Neural cell (in vitro differentiated cells): ENCODE data around the gene SULF2. TPM values are rescaled to one million over a fixed set of nuclear protein-coding genes. Genes with fewer than 3 reads are reported as not detected.

ENCODE experiments used
- H2AFZ ChIP-seq: fragments of 200-600, 300-800 bp; sonication (generic), shearing (Covaris generic); 2 replicates; pipeline ENCODE4 v1.6.0; 2014; ENCODE audit warnings: low read depth, mild to moderate bottlenecking, antibody characterized with exemption, low read length, moderate library complexity
- H3F3A ChIP-seq: fragments of 200-600 bp; shearing (Covaris generic); 2 replicates; pipeline ENCODE4 v1.6.1; 2016; ENCODE audit warnings: mild to moderate bottlenecking, moderate library complexity, mixed read lengths, antibody characterized with exemption, low read length; ENCODE audit not compliant: insufficient read depth, poor library complexity, severe bottlenecking
- H3K27ac ChIP-seq: fragments of 200-600, 300-800 bp; sonication (generic), shearing (Covaris generic); 2 replicates; pipeline ENCODE4 v1.5.1; 2014; ENCODE audit warnings: mild to moderate bottlenecking, low read length, moderate library complexity
- H3K27me3 ChIP-seq: fragments of 300-800, 200-600 bp; sonication (generic), shearing (Covaris generic); 2 replicates; pipeline ENCODE4 v1.6.0; 2014; ENCODE audit warnings: mild to moderate bottlenecking, low read depth, low read length, moderate library complexity; ENCODE audit not compliant: insufficient read depth
- H3K36me3 ChIP-seq: fragments of 300-800, 200-600 bp; sonication (generic), shearing (Covaris generic); 2 replicates; pipeline ENCODE4 v1.5.1; 2014; ENCODE audit warnings: mild to moderate bottlenecking, antibody characterized with exemption, low read length, moderate library complexity; ENCODE audit not compliant: insufficient read depth
- H3K4me2 ChIP-seq: fragments of 300-800, 200-600 bp; sonication (generic), shearing (Covaris generic); 2 replicates; pipeline ENCODE4 v1.6.0; 2014; ENCODE audit warnings: mild to moderate bottlenecking, low read length
- H3K4me3 ChIP-seq: fragments of 300-800, 200-600 bp; sonication (generic), shearing (Covaris generic); 2 replicates; pipeline ENCODE4 v1.5.1; 2014; ENCODE audit warnings: mild to moderate bottlenecking, low read length, moderate library complexity
- H3K79me2 ChIP-seq: fragments of 200-600 bp; shearing (Covaris generic); replicated peaks from 2 replicates; pipeline ENCODE4 v1.6.0; 2014; ENCODE audit warnings: mild to moderate bottlenecking, low read length, moderate library complexity; ENCODE audit not compliant: insufficient read depth
- H3K9ac ChIP-seq: fragments of 300-800, 200-600 bp; sonication (generic), shearing (Covaris generic); 2 replicates; pipeline ENCODE4 v1.6.1; 2016; ENCODE audit warnings: mild to moderate bottlenecking, low read length, mixed read lengths
- H3K9me2 ChIP-seq: fragments of 200-600 bp; shearing (Covaris generic); 2 replicates; pipeline ENCODE4 v1.6.1; 2016; ENCODE audit warnings: mild to moderate bottlenecking, low read length, mixed read lengths; ENCODE audit not compliant: insufficient read depth
- H3K9me3 ChIP-seq: fragments of 200-600, 300-800 bp; sonication (generic), shearing (Covaris generic); 2 replicates; pipeline ENCODE4 v1.6.1; 2016; ENCODE audit warnings: mild to moderate bottlenecking, mixed run types, low read length, moderate library complexity, mixed read lengths
- H4K20me1 ChIP-seq: fragments of 200-600 bp; shearing (Covaris generic); 2 replicates; pipeline ENCODE4 v1.6.1; 2016; ENCODE audit warnings: mild to moderate bottlenecking, mixed run types; ENCODE audit not compliant: insufficient read depth
- EP300 ChIP-seq: fragments of 450-650 bp; conservative IDR thresholded peaks from 2 replicates; pipeline ENCODE4 v1.6.1; 2014; ENCODE audit warnings: antibody characterized with exemption, mild to moderate bottlenecking, moderate library complexity; ENCODE audit not compliant: poor library complexity, severe bottlenecking
- EZH2 ChIP-seq: fragments of 200-600, 300-800 bp; shearing (Covaris generic), sonication (generic); IDR thresholded peaks from 2 replicates; pipeline ENCODE4 v1.6.1; 2014; ENCODE audit warnings: antibody characterized with exemption, low read length, borderline replicate concordance, mild to moderate bottlenecking; ENCODE audit not compliant: insufficient read depth, poor library complexity, severe bottlenecking
- MXI1 ChIP-seq: fragments of 450-650 bp; conservative IDR thresholded peaks from 2 replicates; pipeline ENCODE4 v1.6.1; 2014; ENCODE audit warnings: antibody characterized with exemption, mild to moderate bottlenecking; ENCODE audit not compliant: poor library complexity, severe bottlenecking
- POLR2AphosphoS5 ChIP-seq: IDR thresholded peaks from 2 replicates; pipeline ENCODE4 v1.6.1; 2012
- RAD21 ChIP-seq: fragments of 450-650 bp; conservative IDR thresholded peaks from 2 replicates; pipeline ENCODE4 v1.6.1; 2014; ENCODE audit warnings: antibody characterized with exemption, mild to moderate bottlenecking, moderate library complexity
- SMC3 ChIP-seq: fragments of 450-650 bp; conservative IDR thresholded peaks from 2 replicates; pipeline ENCODE4 v1.6.1; 2014; ENCODE audit warnings: antibody characterized with exemption, mild to moderate bottlenecking, moderate library complexity; ENCODE audit not compliant: poor library complexity
- TAF1 ChIP-seq: IDR thresholded peaks from 2 replicates; pipeline ENCODE4 v1.6.1; 2012; ENCODE audit warnings: low read depth
- polyA plus RNA-seq: library from polyadenylated mRNA; depleted of rRNA; stranded (reverse); fragments of >200 nt; gene quantifications from 2 replicates; pipeline ENCODE4 v1.2.3, GENCODE V29; 2014
- TF ChIP-seq, protein P1 (sequence below): fragments of 450-650 bp; IDR thresholded peaks from 2 replicates; pipeline ENCODE4 v1.5.1; 2014; ENCODE audit warnings: antibody characterized with exemption, mild to moderate bottlenecking, moderate library complexity; ENCODE audit not compliant: poor library complexity, severe bottlenecking
- TF ChIP-seq, protein P2 (sequence below): IDR thresholded peaks from 2 replicates; pipeline ENCODE4 v1.6.1; 2012; ENCODE audit warnings: borderline replicate concordance

Gene SULF2
- polyA plus RNA-seq, 1 donor from 2014 or later = 30.0 TPM

DNA sequence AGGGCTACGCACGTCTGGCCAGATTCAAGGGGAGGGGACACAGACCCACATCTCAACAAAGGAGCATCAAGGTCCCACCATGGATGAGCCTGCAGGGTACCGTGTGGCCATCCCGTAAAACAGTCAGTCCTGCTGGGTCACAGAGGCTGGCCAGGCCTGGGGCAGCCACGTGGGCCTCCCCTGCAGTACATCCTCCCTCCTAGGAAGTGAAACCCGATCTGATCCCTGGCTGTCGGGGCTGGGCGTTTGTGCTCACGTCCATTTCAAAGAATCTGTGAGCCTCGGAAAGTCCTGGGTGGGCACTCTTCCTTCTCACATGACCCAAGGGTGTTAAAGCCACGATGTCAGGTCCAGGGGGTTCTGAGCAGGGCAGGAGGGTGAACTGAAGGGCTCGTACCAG, 14.3 kb downstream of the SULF2 start:
- H3K27ac ChIP-seq = no peak overlapping the region
- H3K9me2 ChIP-seq = no peaks in the 10 kb centered on the region
- H3K36me3 ChIP-seq = no peaks in the 10 kb centered on the region
- TF ChIP-seq EP300 (no peak), TAF1 (no peak), MXI1 (no peak), EZH2 (no peak), POLR2AphosphoS5 (no peak), SMC3 (no peak), RAD21 (no peak)
- TF ChIP-seq, protein P1, sequence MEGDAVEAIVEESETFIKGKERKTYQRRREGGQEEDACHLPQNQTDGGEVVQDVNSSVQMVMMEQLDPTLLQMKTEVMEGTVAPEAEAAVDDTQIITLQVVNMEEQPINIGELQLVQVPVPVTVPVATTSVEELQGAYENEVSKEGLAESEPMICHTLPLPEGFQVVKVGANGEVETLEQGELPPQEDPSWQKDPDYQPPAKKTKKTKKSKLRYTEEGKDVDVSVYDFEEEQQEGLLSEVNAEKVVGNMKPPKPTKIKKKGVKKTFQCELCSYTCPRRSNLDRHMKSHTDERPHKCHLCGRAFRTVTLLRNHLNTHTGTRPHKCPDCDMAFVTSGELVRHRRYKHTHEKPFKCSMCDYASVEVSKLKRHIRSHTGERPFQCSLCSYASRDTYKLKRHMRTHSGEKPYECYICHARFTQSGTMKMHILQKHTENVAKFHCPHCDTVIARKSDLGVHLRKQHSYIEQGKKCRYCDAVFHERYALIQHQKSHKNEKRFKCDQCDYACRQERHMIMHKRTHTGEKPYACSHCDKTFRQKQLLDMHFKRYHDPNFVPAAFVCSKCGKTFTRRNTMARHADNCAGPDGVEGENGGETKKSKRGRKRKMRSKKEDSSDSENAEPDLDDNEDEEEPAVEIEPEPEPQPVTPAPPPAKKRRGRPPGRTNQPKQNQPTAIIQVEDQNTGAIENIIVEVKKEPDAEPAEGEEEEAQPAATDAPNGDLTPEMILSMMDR = no peak
- TF ChIP-seq, protein P2, sequence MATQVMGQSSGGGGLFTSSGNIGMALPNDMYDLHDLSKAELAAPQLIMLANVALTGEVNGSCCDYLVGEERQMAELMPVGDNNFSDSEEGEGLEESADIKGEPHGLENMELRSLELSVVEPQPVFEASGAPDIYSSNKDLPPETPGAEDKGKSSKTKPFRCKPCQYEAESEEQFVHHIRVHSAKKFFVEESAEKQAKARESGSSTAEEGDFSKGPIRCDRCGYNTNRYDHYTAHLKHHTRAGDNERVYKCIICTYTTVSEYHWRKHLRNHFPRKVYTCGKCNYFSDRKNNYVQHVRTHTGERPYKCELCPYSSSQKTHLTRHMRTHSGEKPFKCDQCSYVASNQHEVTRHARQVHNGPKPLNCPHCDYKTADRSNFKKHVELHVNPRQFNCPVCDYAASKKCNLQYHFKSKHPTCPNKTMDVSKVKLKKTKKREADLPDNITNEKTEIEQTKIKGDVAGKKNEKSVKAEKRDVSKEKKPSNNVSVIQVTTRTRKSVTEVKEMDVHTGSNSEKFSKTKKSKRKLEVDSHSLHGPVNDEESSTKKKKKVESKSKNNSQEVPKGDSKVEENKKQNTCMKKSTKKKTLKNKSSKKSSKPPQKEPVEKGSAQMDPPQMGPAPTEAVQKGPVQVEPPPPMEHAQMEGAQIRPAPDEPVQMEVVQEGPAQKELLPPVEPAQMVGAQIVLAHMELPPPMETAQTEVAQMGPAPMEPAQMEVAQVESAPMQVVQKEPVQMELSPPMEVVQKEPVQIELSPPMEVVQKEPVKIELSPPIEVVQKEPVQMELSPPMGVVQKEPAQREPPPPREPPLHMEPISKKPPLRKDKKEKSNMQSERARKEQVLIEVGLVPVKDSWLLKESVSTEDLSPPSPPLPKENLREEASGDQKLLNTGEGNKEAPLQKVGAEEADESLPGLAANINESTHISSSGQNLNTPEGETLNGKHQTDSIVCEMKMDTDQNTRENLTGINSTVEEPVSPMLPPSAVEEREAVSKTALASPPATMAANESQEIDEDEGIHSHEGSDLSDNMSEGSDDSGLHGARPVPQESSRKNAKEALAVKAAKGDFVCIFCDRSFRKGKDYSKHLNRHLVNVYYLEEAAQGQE = no peak
- no peak overlapping the region for H2AFZ ChIP-seq
- H3K4me2 ChIP-seq = no peak overlapping the region
- H3K27me3 ChIP-seq = peaks cover 17% of the 10 kb centered on the region
- H3K4me3 ChIP-seq = no peak overlapping the region
- H3F3A ChIP-seq = no peaks in the 10 kb centered on the region
- no peaks in the 10 kb centered on the region for H3K79me2 ChIP-seq
- H3K9me3 ChIP-seq = no peaks in the 10 kb centered on the region
- H4K20me1 ChIP-seq = no peaks in the 10 kb centered on the region
- H3K9ac ChIP-seq = no peak overlapping the region

DNA sequence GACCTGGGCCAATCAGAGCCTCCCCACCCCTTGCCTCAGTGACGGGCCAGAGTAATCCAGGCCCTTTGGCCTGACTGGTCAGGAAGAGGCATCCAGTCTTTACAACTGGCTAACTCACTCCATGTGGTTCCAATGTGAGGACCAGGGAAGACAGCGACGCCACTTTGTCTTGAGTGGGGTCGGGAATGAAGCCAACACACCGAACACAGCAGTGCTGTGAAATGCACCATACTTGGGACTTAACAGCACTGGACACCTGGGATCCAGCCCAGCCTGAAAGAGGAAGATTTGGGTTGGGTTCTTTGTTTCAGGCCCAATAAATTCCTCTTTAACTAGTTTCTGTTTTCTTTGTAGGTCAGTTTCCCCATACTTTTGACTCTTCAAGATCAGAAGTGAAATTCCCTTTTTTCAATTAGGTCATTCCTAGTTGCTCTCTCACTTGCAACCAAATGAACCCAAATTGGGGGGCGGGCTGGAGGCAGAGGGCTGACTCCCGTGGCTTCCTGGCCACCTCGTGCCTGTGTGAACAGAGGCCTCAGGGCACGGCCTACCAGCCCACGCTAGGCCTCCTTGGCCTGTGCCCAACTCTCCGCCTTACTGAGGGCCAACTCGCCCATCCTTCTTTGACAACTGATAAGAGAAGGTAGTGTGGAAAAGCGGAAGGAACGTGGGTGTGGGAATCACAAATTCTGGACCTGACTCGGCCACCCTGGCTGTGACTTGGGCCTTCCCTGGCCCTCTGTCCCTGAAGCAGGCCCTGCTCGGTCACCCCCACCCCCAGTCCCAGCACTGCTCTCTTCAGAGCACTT, 17.1 kb downstream of the SULF2 start:
- Histone ChIP-seq H3K36me3 (no peaks in the 10 kb centered on the region), H2AFZ (no peak overlapping the region), H3K27ac (no peak overlapping the region), H3K4me2 (no peak overlapping the region), H3K9ac (no peak overlapping the region), H3K27me3 (no peaks in the 10 kb centered on the region), H3K79me2 (no peaks in the 10 kb centered on the region), H4K20me1 (no peaks in the 10 kb centered on the region), H3K9me3 (no peaks in the 10 kb centered on the region), H3K9me2 (no peaks in the 10 kb centered on the region), H3F3A (no peaks in the 10 kb centered on the region), H3K4me3 (no peak overlapping the region)
- TF ChIP-seq TAF1 (no peak), POLR2AphosphoS5 (no peak), SMC3 (no peak), EZH2 (no peak), MXI1 (no peak), RAD21 (no peak), EP300 (no peak)
- TF ChIP-seq, protein P2 = no peak
- TF ChIP-seq, protein P1 = no peak
